ENCODE measurements around the gene RAET1L. TPM values are rescaled to one million over a fixed set of nuclear protein-coding genes. Genes with fewer than 3 reads are reported as not detected.
"Not testable (repeated sequence)": the region's sequence is repeated elsewhere in the genome, so short reads cannot be mapped to it uniquely, and the experiment has no call there.

RAET1L gene
- total RNA-seq, 1 donor from 2014 or later = not detected

DNA sequence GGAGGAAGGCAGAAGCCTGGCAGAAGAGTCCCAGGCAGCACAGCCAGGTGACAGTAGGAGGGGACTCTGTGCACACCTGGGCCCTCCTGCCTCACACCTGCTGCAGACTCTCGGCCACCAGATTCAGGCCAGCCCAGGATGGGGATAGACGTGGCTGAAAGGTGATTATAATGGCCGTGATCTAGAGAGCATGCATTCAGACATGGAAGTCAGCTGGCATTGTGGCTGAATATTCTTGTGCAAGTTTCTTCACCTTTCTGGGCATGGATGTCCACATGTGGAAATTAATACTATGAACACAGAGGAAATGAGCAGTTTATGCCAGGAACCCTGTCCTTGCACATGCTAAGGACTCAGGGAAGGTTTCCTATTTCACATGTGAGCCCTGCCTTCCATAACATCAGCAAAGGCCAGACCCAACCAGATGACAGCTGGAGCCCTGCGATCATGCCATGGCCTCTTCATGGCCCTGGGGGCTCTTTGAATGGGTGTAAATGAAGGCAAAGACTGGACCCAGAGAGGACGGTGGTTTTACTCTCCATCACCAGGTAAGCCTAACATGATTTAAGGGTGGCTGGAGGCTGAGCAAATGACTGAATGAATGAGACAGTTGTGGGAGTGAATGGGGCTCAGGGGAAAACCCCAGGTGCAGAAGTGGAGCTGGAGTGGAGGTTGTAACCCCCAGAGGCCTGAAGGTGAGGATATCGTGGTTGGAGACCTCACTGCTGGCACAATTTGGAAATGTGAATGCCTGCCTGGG lies 2.7 kb upstream of the RAET1L start:
- no peaks in the 10 kb centered on the region for H3K36me3 ChIP-seq
- TF ChIP-seq, protein P1, sequence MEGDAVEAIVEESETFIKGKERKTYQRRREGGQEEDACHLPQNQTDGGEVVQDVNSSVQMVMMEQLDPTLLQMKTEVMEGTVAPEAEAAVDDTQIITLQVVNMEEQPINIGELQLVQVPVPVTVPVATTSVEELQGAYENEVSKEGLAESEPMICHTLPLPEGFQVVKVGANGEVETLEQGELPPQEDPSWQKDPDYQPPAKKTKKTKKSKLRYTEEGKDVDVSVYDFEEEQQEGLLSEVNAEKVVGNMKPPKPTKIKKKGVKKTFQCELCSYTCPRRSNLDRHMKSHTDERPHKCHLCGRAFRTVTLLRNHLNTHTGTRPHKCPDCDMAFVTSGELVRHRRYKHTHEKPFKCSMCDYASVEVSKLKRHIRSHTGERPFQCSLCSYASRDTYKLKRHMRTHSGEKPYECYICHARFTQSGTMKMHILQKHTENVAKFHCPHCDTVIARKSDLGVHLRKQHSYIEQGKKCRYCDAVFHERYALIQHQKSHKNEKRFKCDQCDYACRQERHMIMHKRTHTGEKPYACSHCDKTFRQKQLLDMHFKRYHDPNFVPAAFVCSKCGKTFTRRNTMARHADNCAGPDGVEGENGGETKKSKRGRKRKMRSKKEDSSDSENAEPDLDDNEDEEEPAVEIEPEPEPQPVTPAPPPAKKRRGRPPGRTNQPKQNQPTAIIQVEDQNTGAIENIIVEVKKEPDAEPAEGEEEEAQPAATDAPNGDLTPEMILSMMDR (IDR thresholded peaks at IDR 0.05) = no peak
- no peaks in the 10 kb centered on the region for H3K9me3 ChIP-seq
- intact Hi-C loops (cut with DNase I) = no loop called here
- peak in 1 of 2 donors; percentile 48 for DNase-seq (ENCODE audit: low spot score in 2 of 2)
- H3K27ac ChIP-seq = no peak overlapping the region
- peaks cover 0 to 11% of the 10 kb centered on the region in 2 donors for H3K4me1 ChIP-seq
- peaks cover 4% of the 10 kb centered on the region for H3K27me3 ChIP-seq
- H3K4me3 ChIP-seq = no peak overlapping the region

DNA sequence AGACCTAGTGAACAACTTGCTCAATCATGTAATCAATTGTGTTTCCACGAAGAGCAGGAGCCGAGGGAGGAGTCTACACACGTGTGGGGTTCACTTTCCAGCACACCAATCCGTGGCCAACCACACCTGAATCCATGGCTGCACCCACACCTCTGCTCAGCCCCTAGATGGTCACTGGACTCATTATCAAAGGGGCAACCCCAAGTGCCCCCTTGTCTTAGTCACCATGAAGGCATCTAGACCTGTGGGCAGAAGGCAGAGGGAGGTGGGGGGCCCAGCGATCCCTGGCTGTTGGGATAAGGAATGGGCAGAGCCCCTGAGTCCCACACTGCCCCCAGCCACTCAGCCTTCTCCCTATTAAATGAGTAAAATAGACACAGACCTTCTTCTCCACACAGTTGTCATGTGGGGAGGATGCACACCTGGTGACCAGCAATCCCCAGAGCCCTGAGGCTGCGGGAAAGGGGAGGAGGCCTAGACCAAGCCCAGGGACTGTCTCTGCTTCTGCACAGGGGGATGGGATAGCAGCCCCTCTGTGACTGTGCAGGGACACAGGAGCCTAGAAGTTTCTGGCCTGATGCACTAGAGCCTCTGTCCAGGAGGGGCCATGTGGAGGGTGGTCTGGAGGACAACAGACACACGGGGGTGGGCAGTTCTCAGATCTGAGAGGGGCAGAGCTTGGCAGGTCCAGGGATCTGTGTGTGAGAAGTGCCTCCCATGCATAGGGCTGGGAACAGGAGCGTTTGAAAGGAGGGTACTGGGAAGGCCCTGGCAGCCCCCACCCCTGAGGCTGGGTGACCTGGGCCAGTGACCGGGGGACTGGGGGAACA lies 1.9 kb upstream of the RAET1L start:
- H3K27me3 ChIP-seq = peaks cover 4% of the 10 kb centered on the region
- no peak overlapping the region for H3K4me3 ChIP-seq
- no peaks in the 10 kb centered on the region for H3K36me3 ChIP-seq
- no peaks in the 10 kb centered on the region for H3K9me3 ChIP-seq
- TF ChIP-seq, protein P1 (IDR thresholded peaks at IDR 0.05) = no peak
- peak in 1 of 2 donors; percentile 54 for DNase-seq (ENCODE audit: low spot score in 2 of 2)
- peaks cover 0 to 11% of the 10 kb centered on the region in 2 donors for H3K4me1 ChIP-seq
- no peak overlapping the region for H3K27ac ChIP-seq
- intact Hi-C loops (cut with DNase I) = no loop called here

DNA sequence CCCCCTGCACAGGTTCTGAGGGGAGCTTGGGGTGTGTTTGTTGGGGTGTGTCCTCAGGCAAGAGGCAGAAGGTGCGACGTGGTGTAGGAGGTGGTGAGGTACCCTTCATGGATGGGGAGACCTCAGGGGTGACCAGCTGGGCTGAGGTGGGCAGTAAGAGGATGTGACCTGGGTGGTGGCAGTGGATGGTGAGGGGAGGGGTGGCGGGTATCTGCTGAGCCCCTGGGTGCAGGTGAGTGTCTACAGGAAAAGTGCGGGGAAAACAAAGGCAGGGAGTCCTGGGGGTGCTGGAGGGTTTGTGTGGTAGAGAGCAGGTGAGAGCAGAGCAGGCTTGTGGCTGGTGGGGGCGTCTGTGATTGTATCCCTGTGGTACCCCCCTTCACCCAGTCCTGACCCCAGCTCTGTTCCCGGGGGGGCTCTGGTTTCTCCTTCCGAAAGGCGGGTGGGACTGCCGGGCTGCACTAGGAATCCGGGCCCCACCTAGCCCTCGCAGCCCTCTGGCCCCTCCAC lies 631 bp downstream of the RAET1L start:
- Histone ChIP-seq H3K27ac (no peak overlapping the region), H3K4me1 (peaks cover 0 to 11% of the 10 kb centered on the region in 2 donors), H3K27me3 (peaks cover 4% of the 10 kb centered on the region), H3K36me3 (no peaks in the 10 kb centered on the region), H3K9me3 (no peaks in the 10 kb centered on the region), H3K4me3 (peak overlapping the region in 1 of 2 donors; percentile 30)
- TF ChIP-seq, protein P1 (IDR thresholded peaks at IDR 0.05) = no peak
- intact Hi-C loops (cut with DNase I) = no loop called here
- peak in 1 of 2 donors; percentile 49 for DNase-seq (ENCODE audit: low spot score in 2 of 2)

DNA sequence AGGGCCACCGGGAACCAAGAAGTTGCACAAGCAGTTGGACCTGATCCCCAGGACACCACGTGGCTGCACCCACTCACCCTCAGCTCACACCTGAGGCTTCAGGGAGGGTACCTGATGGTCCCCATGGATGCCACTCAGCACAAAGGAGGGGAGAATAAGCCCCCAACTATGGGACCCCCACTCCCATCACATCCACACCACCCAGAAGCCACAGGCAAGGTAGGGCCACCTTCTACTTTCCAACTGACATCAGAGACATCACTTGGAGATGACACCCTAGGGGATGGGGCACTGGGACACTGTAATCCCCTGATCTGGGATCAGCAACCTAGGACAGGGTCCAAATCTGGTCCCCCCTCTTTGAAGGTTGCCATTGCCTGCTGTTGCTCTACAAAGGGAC lies 1.3 kb downstream of the RAET1L start:
- peak in 1 of 2 donors; percentile 19 for DNase-seq (ENCODE audit: low spot score in 2 of 2)
- H3K4me3 ChIP-seq; H3K9me3 ChIP-seq; H3K27me3 ChIP-seq; H3K27ac ChIP-seq; H3K36me3 ChIP-seq; intact Hi-C loops (cut with DNase I): not testable (repeated sequence)
- peaks cover 0 to 11% of the 10 kb centered on the region in 2 donors for H3K4me1 ChIP-seq

DNA sequence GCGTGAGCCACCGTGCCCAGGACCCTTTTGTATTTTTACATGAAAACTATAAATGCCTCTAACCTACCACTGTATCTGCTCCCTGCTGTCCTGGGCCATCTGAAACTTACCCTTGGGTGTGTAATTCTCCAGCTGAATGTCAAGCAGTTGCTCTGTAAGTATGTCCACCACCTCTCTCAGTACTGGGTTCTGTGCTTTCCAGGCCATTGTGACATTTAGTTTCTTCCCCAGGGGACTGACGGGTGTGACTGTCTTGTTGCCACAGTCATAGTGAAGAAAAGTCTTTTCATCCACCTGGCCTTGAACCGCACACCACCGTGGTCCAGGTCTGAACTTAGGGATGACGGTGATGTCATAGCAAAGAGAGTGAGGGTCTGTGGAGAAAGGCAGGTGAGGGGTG lies 3.5 kb downstream of the RAET1L start:
- intact Hi-C loops (cut with DNase I); DNase-seq (ENCODE audit: low spot score in 2 of 2); H3K27ac ChIP-seq: not testable (repeated sequence)

DNA sequence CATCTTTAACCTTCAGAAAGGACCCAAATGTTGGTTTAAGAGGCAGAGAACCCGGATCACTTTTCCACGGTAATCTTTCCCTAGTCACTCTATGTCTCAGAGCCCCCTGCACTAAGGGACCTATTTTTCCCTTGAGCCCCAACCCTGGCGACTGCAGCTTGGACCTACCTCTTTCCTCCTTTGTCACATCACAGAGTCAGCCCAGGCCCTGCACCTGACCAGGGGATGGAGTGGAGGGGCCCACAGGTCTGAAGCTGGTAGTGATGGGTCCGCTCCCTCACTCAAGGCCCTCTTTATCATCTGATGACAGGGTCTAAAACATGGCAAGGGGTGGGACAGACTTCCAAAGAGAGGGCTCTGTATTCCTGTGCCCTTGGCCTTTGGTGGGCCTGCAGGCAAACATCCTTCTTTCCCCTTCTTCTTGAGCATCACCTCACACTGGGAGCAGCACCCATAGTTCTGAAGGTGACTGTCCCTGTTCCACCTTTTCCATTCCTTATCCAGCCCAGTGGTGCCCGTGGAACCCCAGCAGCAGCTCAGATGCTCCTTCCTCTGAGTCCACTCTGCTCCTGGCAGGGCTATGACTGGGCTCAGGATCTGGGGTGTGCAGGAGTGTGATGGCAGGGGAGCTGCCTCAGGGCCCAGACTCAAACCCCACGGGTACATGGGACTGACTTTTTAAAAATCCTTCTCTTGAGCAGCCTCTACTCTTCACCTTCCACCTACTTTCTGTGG lies 6.3 kb downstream of the RAET1L start:
- TF ChIP-seq, protein P1 (IDR thresholded peaks at IDR 0.05) = no peak
- Histone ChIP-seq H3K27ac (no peak overlapping the region), H3K27me3 (peaks cover 6% of the 10 kb centered on the region), H3K9me3 (no peaks in the 10 kb centered on the region), H3K4me3 (no peak overlapping the region), H3K4me1 (no peaks in the 10 kb centered on the region), H3K36me3 (no peaks in the 10 kb centered on the region)
- intact Hi-C loops (cut with DNase I) = loop anchor here (5.0 kb wide), 1 partner anchor 187 kb away; no protein-coding TSS in a partner anchor
- peak in 1 of 2 donors; percentile 51 for DNase-seq (ENCODE audit: low spot score in 2 of 2)

More for the DNA sequence above, 3.5 kb downstream of the RAET1L start:
- not testable (repeated sequence) for H3K4me3 ChIP-seq, H3K9me3 ChIP-seq, H3K27me3 ChIP-seq, H3K36me3 ChIP-seq
- H3K4me1 ChIP-seq = peaks cover 0 to 11% of the 10 kb centered on the region in 2 donors

Data from ascending aorta (tissue), 2 donors.